T-helper 17 cell (primary cell): ENCODE results near the gene CDH16. TPM values are rescaled to one million over a fixed set of nuclear protein-coding genes. Genes with fewer than 3 reads are reported as not detected.
"Not testable (repeated sequence)": the region's sequence is repeated elsewhere in the genome, so short reads cannot be mapped to it uniquely, and the experiment has no call there.

Source experiments
- ATAC-seq: fragments of 150-1000 bp; cut with Tn5 transposase; 2 replicates; pipeline ENCODE4 v1.10.0; 2021; ENCODE audit warnings: mild to moderate bottlenecking, moderate library complexity
- DNase-seq, 3 donors: peaks; one replicate each; pipeline versions ENCODE4 v3.0.0 to v3.0.0-alpha.2; 2020 to 2021
- H3K9me3 ChIP-seq: one replicate; pipeline ENCODE4 v1.7.0; 2013; ENCODE audit warnings: low read length, mild to moderate bottlenecking; ENCODE audit not compliant: control insufficient read depth, poor library complexity, severe bottlenecking
- H3K27ac Mint-ChIP-seq: one replicate; pipeline ENCODE4 v1.8.0; 2022; ENCODE audit warnings: mild to moderate bottlenecking, moderate library complexity, mixed read lengths
- H3K27me3 Mint-ChIP-seq: one replicate; pipeline ENCODE4 v1.8.0; 2022; ENCODE audit warnings: mixed read lengths
- H3K36me3 Mint-ChIP-seq: one replicate; pipeline ENCODE4 v1.8.0; 2022; ENCODE audit warnings: low read depth, mixed read lengths
- H3K4me1 Mint-ChIP-seq: one replicate; pipeline ENCODE4 v1.8.0; 2022; ENCODE audit warnings: mild to moderate bottlenecking, mixed read lengths
- H3K4me3 Mint-ChIP-seq: one replicate; pipeline ENCODE4 v1.8.0; 2022; ENCODE audit warnings: mild to moderate bottlenecking, moderate library complexity, mixed read lengths
- total RNA-seq, 4 donors: library from RNA in 2 of 4; stranded (reverse) in 2 of 4; gene quantifications; one replicate each; pipeline ENCODE4 v1.2.3 and lab custom pipeline; 2022 to 2026

The CDH16 gene
- total RNA-seq, 2 donors from 2014 or later, result not detected

DNA sequence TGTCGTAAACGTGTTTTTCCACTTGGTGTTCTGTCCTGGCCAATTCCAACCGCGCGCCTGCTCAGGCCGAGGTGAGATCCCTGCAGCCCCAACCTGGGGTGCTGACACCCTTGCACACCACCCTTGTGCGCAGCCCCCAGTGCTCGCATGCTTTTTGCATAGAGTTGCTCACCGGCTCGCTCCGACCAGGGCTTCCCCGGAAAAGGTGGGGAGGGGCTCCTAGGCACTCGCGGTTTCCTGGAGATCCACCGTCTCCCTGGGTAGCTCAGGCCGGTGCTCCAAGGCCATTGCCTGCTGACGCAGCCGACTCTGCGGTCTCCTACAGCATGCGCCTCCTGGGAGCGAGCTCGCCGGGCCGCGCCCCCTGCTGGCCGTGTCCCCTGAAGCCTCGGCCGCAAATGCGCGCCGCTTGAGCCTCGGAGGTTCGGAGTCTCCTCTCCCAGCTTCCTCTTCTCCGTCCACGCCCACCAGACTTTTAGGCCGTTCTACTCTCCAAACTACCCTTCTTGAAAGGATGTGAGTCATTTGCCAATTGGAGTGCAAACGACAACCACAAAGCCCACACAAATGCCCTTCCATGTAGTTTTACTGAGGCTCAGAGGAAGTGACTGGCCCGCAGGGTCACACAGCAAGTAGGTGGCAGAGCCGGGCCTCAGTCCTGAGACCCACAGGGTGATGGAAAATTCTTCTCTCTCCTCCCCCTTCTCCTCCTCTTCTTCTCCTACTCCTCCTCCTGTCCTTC, 45.6 kb downstream of the CDH16 start:
- H3K4me3 Mint-ChIP-seq, result peak overlapping the region; percentile 90
- peak overlapping the region; percentile 81 for H3K27ac Mint-ChIP-seq
- H3K9me3 ChIP-seq, result no peaks in the 10 kb centered on the region
- H3K4me1 Mint-ChIP-seq, result peaks cover 18% of the 10 kb centered on the region
- H3K36me3 Mint-ChIP-seq, result no peaks in the 10 kb centered on the region
- DNase-seq, result peak; percentile 76 to 83 (median 80)
- peak; percentile 89 for ATAC-seq
- H3K27me3 Mint-ChIP-seq, result no peaks in the 10 kb centered on the region

DNA sequence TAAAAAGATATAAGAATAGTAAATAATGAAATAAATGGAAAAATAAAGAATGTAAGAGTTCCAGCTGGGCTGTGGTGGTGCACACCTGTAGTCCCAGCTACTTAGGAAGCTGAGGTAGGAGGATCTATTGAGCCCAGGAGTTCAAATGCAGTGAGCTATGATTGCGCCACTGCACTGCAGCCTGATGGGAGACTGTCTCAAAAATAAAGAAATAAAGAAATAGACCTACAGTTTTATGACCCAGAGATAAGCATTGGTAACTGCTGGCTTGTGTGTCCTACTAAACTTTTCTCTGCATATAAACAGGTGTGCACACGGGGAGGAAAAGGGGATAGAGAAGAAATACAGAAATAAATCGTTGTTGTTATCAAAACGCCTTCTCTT, 46.1 kb downstream of the CDH16 start:
- H3K27ac Mint-ChIP-seq, result peak overlapping the region; percentile 81
- DNase-seq, result no peak
- peak overlapping the region; percentile 90 for H3K4me3 Mint-ChIP-seq
- peaks cover 4% of the 10 kb centered on the region for H3K27me3 Mint-ChIP-seq
- peaks cover 2% of the 10 kb centered on the region for H3K36me3 Mint-ChIP-seq
- H3K9me3 ChIP-seq, result no peaks in the 10 kb centered on the region
- ATAC-seq, result no peak
- peaks cover 23% of the 10 kb centered on the region for H3K4me1 Mint-ChIP-seq

DNA sequence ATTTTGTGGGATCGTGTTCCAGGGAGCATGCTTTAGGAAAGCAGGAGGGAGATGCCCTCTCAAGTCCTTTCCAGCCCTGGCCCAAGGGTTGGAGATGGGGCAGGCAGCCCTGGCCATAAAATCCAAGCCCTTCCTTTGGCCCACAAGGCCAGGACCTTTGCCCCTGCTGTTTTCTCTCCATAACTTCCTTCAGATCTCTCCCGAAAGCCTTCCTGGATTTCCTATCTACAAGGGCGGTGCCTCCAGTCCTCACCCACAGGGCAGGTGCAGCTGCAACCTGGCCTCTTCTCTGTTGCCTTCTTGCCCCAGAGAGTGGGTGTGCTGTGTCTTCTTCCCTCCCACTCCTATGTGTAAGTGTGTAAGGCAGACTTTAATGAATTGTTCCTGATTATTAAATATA, 46.8 kb downstream of the CDH16 start:
- H3K9me3 ChIP-seq, result no peaks in the 10 kb centered on the region
- no peak for ATAC-seq
- DNase-seq, result no peak
- Mint-ChIP-seq H3K4me1 (peaks cover 23% of the 10 kb centered on the region), H3K27me3 (peaks cover 4% of the 10 kb centered on the region), H3K36me3 (peaks cover 2% of the 10 kb centered on the region), H3K27ac (no peak overlapping the region), H3K4me3 (no peak overlapping the region)

- not testable (repeated sequence) for DNase-seq, H3K4me3 Mint-ChIP-seq
Measured at GRCh38 chr16:66871363-66871762, 47.3 kb downstream of the CDH16 start.

GRCh38 chr16:66869424-66869823, 49.3 kb downstream of the CDH16 start:
- H3K27ac Mint-ChIP-seq, result no peak overlapping the region
- H3K36me3 Mint-ChIP-seq, result peaks cover 2% of the 10 kb centered on the region
- no peaks in the 10 kb centered on the region for H3K9me3 ChIP-seq
- no peak for DNase-seq
- ATAC-seq, result no peak
- H3K27me3 Mint-ChIP-seq, result peaks cover 4% of the 10 kb centered on the region
- H3K4me3 Mint-ChIP-seq, result no peak overlapping the region
- H3K4me1 Mint-ChIP-seq, result peaks cover 21% of the 10 kb centered on the region

More at GRCh38 chr16:66871363-66871762, 47.3 kb downstream of the CDH16 start:
- H3K36me3 Mint-ChIP-seq, ATAC-seq, H3K27me3 Mint-ChIP-seq, H3K27ac Mint-ChIP-seq, H3K9me3 ChIP-seq: not testable (repeated sequence)
- peaks cover 23% of the 10 kb centered on the region for H3K4me1 Mint-ChIP-seq

- peaks cover 8% of the 10 kb centered on the region for H3K4me1 Mint-ChIP-seq
- H3K27ac Mint-ChIP-seq, result no peak overlapping the region
- H3K36me3 Mint-ChIP-seq, result peaks cover 2% of the 10 kb centered on the region
- no peaks in the 10 kb centered on the region for H3K9me3 ChIP-seq
- no peak overlapping the region for H3K4me3 Mint-ChIP-seq
- no peak for ATAC-seq
- DNase-seq, result no peak
- peaks cover 4% of the 10 kb centered on the region for H3K27me3 Mint-ChIP-seq
Measured at GRCh38 chr16:66863707-66864106, 55.0 kb downstream of the CDH16 start.

DNA sequence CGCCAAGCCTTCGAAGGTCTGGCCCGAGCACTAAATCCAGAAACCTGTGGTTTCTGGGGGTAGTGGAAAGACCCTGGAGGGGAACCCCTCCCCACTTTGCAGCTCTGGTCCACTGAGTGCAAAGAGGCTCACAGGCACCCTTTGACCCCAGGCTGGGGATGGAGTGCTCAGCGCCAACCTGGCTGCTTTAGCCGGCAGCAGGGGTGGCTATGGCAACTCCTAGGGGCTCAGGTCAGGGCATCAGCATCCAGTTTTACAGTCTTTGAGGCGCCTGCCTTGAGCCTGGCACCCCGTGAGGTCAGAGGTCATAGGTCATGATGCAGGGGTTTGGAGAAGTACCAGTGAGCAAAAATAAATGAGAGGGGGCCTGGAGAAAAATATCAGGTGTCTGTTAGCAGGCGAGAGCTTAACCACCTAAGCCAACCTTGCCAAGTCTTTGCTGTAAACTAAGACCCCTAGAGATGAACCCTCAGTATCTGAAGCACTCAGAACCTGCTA, 56.6 kb downstream of the CDH16 start:
- DNase-seq (no peak), ATAC-seq (no peak)
- Mint-ChIP-seq H3K4me1 (peaks cover 4% of the 10 kb centered on the region), H3K4me3 (no peak overlapping the region), H3K27me3 (no peaks in the 10 kb centered on the region), H3K27ac (no peak overlapping the region), H3K36me3 (no peaks in the 10 kb centered on the region)
- no peaks in the 10 kb centered on the region for H3K9me3 ChIP-seq

GRCh38 chr16:66859397-66860068, 59.2 kb downstream of the CDH16 start:
- DNase-seq (no peak), ATAC-seq (no peak)
- H3K36me3 Mint-ChIP-seq, result no peaks in the 10 kb centered on the region
- no peak overlapping the region for H3K27ac Mint-ChIP-seq
- no peaks in the 10 kb centered on the region for H3K27me3 Mint-ChIP-seq
- no peaks in the 10 kb centered on the region for H3K9me3 ChIP-seq
- no peak overlapping the region for H3K4me3 Mint-ChIP-seq
- peaks cover 5% of the 10 kb centered on the region for H3K4me1 Mint-ChIP-seq

DNA sequence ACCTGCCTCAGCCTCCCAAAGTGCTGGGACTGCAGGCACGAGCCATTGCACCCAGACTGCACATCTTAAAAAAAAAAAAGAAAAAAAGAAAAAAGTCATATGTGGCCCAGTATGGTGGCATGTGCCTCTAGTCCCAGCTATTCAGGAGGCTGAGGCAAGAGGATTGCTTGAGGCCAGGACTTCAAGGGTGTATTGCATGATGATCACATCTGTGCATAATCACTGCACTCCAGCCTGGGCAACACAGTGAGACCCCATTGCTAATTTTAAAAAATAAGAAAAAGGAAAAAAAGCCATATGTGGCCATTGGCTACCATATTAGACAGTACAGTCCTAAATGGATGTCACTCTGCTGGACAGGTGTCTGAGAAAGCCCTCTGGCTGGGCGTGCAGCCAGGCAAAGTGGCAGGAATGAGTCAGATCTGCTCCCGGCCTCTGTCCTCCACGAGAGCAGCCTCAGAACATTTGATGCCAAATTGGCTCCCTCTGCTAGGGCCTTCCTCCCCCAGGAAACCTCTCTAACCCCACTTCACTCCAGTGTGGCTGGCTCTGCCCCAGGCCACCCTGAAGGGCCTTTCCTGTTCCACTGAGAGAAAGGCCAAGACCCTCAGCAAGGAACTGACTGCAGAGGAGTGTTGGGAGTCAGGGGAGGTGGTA, 59.8 kb downstream of the CDH16 start:
- Mint-ChIP-seq H3K27ac (no peak overlapping the region), H3K27me3 (no peaks in the 10 kb centered on the region), H3K4me1 (peaks cover 7% of the 10 kb centered on the region), H3K4me3 (no peak overlapping the region), H3K36me3 (no peaks in the 10 kb centered on the region)
- no peaks in the 10 kb centered on the region for H3K9me3 ChIP-seq
- DNase-seq (no peak), ATAC-seq (no peak)

Other genes with a start within 250 kb of the CDH16 start
- 1 to 10 TPM; 1.1 to 1.5 TPM for gene CMTM4, start 222.1 kb downstream of the CDH16 start, total RNA-seq
- gene DYNC1LI2, start 167.3 kb downstream of the CDH16 start, total RNA-seq, result 10 to 100 TPM; 77.5 to 97.1 TPM
- gene TERB1, start 117.3 kb downstream of the CDH16 start, total RNA-seq, result under 1 TPM in 1 of 2 donors, not detected in 1; 0.40 TPM
- gene NAE1, start 87.9 kb downstream of the CDH16 start, total RNA-seq, result 10 to 100 TPM; 63.0 to 78.7 TPM
- not detected for gene CA7, start 74.5 kb downstream of the CDH16 start, total RNA-seq
- gene PDP2, start 38.4 kb downstream of the CDH16 start, total RNA-seq, result 1 to 10 TPM; 5.8 to 8.9 TPM
- under 1 TPM; 0.52 to 0.67 TPM for gene RRAD, start 6.7 kb upstream of the CDH16 start, total RNA-seq
- 10 to 100 TPM; 50.3 to 51.0 TPM for gene CIAO2B, start 15.5 kb upstream of the CDH16 start, total RNA-seq
- gene CES2, start 16.6 kb upstream of the CDH16 start, total RNA-seq, result 10 to 100 TPM; 33.1 to 36.8 TPM
- gene CES3, start 42.4 kb upstream of the CDH16 start, total RNA-seq, result 1 to 10 TPM in 1 of 2 donors, under 1 TPM in 1; 0.63 to 1.3 TPM
- gene CES4A, start 69.7 kb upstream of the CDH16 start, total RNA-seq, result 10 to 100 TPM; 17.8 to 20.0 TPM
- 10 to 100 TPM; 78.5 to 85.4 TPM for gene CBFB, start 110.3 kb upstream of the CDH16 start, total RNA-seq
- 10 to 100 TPM; 11.9 to 17.0 TPM for gene PHAF1, start 191.1 kb upstream of the CDH16 start, total RNA-seq
- 1 to 10 TPM; 7.0 to 8.1 TPM for gene B3GNT9, start 232.1 kb upstream of the CDH16 start, total RNA-seq
- gene TRADD, start 241.0 kb upstream of the CDH16 start, total RNA-seq, result 100 to 1,000 TPM in 1 of 2 donors, 10 to 100 TPM in 1; 92.7 to 103 TPM
- gene FBXL8, start 241.1 kb upstream of the CDH16 start, total RNA-seq, result 10 to 100 TPM; 50.0 to 55.1 TPM
- 10 to 100 TPM; 54.5 to 80.9 TPM for gene HSF4, start 245.9 kb upstream of the CDH16 start, total RNA-seq